Stimulated activated naive CD8-positive, alpha-beta T cell treated with anti-CD3 and anti-CD28 coated beads, Interleukin-15, Interleukin-2, amounts not matched to agents 100 ng/mL and 50 ng/mL, for 24 hours (primary cell): Measurements from ENCODE around the gene PAH.
"Not testable (repeated sequence)": the region's sequence is repeated elsewhere in the genome, so short reads cannot be mapped to it uniquely, and the experiment has no call there.

Experiments used
- H3K27ac Mint-ChIP-seq: one replicate; pipeline ENCODE4 v1.8.0; 2021; ENCODE audit warnings: mild to moderate bottlenecking, mixed read lengths
- H3K27me3 Mint-ChIP-seq: one replicate; pipeline ENCODE4 v1.8.0; 2021; ENCODE audit warnings: mixed read lengths
- H3K36me3 Mint-ChIP-seq: one replicate; pipeline ENCODE4 v1.8.0; 2021; ENCODE audit warnings: low read depth, mixed read lengths
- H3K4me1 Mint-ChIP-seq: one replicate; pipeline ENCODE4 v1.8.0; 2021; ENCODE audit warnings: low read depth, mixed read lengths
- H3K4me3 Mint-ChIP-seq: one replicate; pipeline ENCODE4 v1.8.0; 2021; ENCODE audit warnings: mild to moderate bottlenecking, mixed read lengths
- H3K9me3 Mint-ChIP-seq: one replicate; pipeline ENCODE4 v1.8.0; 2021; ENCODE audit warnings: mixed read lengths

The PAH gene

GRCh38 chr12:102848832-102849231 is 68.2 kb downstream of the PAH start:
- Mint-ChIP-seq H3K27me3 (peaks cover 15% of the 10 kb centered on the region), H3K4me1 (no peaks in the 10 kb centered on the region), H3K36me3 (no peaks in the 10 kb centered on the region), H3K4me3 (no peak overlapping the region), H3K9me3 (no peaks in the 10 kb centered on the region), H3K27ac (no peak overlapping the region)

DNA sequence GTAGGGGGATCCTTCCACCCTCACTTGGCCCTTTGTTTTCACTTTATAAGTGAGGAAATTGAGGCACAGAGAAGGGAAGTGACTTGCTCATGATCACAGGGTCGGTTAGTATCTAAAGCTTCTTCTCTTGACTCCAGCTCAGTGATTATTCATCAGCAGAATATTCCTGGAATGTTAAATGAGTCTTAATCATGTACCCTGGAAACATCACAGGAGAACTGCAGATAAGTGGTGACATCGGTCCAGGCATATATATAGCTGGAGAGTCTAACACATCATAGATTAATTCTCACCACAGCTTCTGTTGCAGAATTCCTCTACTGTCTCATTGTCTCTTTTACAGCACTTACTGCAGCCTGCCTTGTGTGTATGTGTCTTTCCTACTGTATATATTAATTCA is 69.9 kb downstream of the PAH start:
- H3K4me3 Mint-ChIP-seq: no peak overlapping the region
- H3K36me3 Mint-ChIP-seq: no peaks in the 10 kb centered on the region
- H3K4me1 Mint-ChIP-seq: no peaks in the 10 kb centered on the region
- no peak overlapping the region for H3K27ac Mint-ChIP-seq
- H3K27me3 Mint-ChIP-seq: peaks cover 20% of the 10 kb centered on the region
- H3K9me3 Mint-ChIP-seq: no peaks in the 10 kb centered on the region

DNA sequence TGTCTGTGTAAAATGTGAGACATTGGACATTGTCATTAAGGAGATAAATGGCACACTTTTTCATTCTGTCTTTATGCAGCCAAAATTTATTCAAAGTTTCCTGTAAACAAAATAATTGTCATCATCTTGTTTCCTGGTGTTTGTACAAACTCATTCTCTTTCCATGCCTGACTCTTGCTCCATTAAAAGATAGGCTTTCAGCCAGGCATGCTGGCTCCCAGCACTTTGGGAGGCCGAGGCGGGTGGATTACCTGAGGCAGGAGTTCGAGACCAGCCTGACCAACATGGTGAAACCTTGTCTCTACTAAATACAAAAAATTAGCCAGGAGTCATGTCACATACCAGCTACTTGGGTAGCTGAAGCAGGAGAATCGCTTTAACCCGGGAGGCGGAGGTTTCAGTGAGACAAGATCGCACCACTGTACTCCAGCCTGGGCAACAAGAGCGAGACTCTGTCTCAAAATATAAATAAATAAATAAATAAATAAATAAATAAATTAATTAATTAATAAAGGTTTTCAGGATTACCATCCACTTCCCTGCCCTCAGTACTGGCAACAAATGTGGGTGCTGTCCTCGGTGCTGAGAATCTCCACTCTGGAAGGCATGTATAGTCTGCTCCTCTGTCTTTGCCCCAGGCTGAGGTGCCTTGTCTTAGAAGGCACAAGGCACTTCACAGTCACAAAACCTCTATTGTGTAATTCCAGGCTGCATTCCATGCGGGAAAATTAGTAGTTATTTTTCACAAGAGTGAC is 83.2 kb downstream of the PAH start:
- H3K4me1 Mint-ChIP-seq: no peaks in the 10 kb centered on the region
- H3K27ac Mint-ChIP-seq: no peak overlapping the region
- no peaks in the 10 kb centered on the region for H3K36me3 Mint-ChIP-seq
- H3K27me3 Mint-ChIP-seq: no peaks in the 10 kb centered on the region
- H3K4me3 Mint-ChIP-seq: no peak overlapping the region
- H3K9me3 Mint-ChIP-seq: no peaks in the 10 kb centered on the region

- not testable (repeated sequence) for H3K4me3 Mint-ChIP-seq, H3K27me3 Mint-ChIP-seq, H3K27ac Mint-ChIP-seq, H3K4me1 Mint-ChIP-seq, H3K9me3 Mint-ChIP-seq, H3K36me3 Mint-ChIP-seq
Observed at GRCh38 chr12:102832826-102833225, 84.2 kb downstream of the PAH start.

DNA sequence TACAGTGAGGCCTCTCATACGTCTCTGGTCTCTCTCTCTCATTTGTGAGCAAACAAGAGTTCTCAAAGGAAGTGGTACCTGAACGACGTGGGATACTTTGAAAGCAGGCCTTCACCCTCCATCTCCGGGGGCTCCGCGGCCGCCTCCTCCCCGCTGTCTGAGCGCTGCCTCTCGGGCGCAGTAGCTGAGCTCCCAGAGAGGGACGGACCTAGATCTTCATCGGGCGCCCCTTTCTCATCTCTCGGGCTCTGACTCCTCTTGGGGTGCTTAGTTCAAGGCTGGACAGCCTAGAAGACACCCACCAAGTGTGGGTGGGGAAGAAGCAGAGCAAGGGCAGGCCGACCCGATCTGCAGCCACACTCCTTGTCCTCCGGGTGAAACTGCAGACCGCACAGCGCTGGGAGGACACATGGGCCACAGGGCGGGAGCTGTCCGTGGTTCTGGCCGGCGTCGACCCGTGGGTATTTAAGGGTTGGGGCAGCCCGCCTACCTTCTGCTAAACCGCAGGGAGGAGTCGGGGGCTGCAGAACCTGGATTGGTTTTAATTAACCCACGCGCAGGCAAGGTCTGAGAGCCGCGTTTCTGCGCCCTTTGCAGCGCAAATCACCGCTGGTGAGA is 92.7 kb downstream of the PAH start:
- no peaks in the 10 kb centered on the region for H3K4me1 Mint-ChIP-seq
- H3K27ac Mint-ChIP-seq: no peak overlapping the region
- no peak overlapping the region for H3K4me3 Mint-ChIP-seq
- H3K36me3 Mint-ChIP-seq: no peaks in the 10 kb centered on the region
- H3K27me3 Mint-ChIP-seq: peaks cover 31% of the 10 kb centered on the region
- H3K9me3 Mint-ChIP-seq: peaks cover 5% of the 10 kb centered on the region

GRCh38 chr12:102821149-102821548 is 95.9 kb downstream of the PAH start:
- Mint-ChIP-seq H3K4me1 (no peaks in the 10 kb centered on the region), H3K9me3 (peaks cover 4% of the 10 kb centered on the region), H3K27me3 (peaks cover 37% of the 10 kb centered on the region), H3K4me3 (no peak overlapping the region), H3K36me3 (no peaks in the 10 kb centered on the region), H3K27ac (no peak overlapping the region)

DNA sequence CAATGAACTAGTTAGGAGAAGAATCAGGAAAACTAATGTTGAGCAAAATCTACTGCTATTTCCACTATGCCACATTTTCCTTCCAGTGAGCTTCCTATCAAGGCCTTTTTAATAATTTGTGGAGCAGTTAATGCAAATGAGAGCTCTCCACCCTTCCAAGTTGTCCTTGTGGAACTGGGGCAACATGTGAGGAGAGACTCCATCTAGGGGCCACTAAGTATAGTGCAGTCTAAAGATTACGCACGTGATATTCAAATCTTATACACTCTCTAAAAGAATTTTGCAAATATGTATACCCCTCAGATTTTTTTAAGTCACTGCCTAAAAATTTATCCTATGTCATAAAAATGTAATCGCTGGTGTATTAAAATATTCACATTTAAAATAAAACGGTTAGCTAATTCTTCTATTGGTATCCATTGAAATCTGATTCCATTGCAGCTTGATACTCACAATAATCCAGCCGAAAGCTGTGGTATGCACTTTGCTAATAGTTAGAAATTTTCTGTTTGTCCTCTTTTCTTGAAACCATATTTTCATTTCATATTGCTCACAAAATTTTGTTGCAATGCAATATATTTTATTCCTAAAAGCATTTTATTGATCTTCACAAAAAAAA is 100.1 kb downstream of the PAH start:
- H3K9me3 Mint-ChIP-seq: no peaks in the 10 kb centered on the region
- H3K36me3 Mint-ChIP-seq: no peaks in the 10 kb centered on the region
- H3K4me1 Mint-ChIP-seq: no peaks in the 10 kb centered on the region
- no peak overlapping the region for H3K27ac Mint-ChIP-seq
- H3K27me3 Mint-ChIP-seq: peaks cover 28% of the 10 kb centered on the region
- H3K4me3 Mint-ChIP-seq: no peak overlapping the region

GRCh38 chr12:102814691-102815367 is 102.2 kb downstream of the PAH start:
- no peak overlapping the region for H3K4me3 Mint-ChIP-seq

GRCh38 chr12:102812344-102812743 is 104.7 kb downstream of the PAH start:
- no peaks in the 10 kb centered on the region for H3K36me3 Mint-ChIP-seq
- H3K27me3 Mint-ChIP-seq: peaks cover 24% of the 10 kb centered on the region
- no peaks in the 10 kb centered on the region for H3K4me1 Mint-ChIP-seq
- H3K9me3 Mint-ChIP-seq: no peaks in the 10 kb centered on the region
- H3K4me3 Mint-ChIP-seq: no peak overlapping the region
- no peak overlapping the region for H3K27ac Mint-ChIP-seq

More at GRCh38 chr12:102814691-102815367, 102.2 kb downstream of the PAH start:
- Mint-ChIP-seq H3K27ac (no peak overlapping the region), H3K27me3 (peaks cover 29% of the 10 kb centered on the region), H3K36me3 (no peaks in the 10 kb centered on the region), H3K9me3 (no peaks in the 10 kb centered on the region), H3K4me1 (no peaks in the 10 kb centered on the region)

- Mint-ChIP-seq H3K4me3 (no peak overlapping the region), H3K27me3 (peaks cover 20% of the 10 kb centered on the region), H3K36me3 (no peaks in the 10 kb centered on the region), H3K4me1 (no peaks in the 10 kb centered on the region), H3K27ac (no peak overlapping the region), H3K9me3 (no peaks in the 10 kb centered on the region)
Observed at GRCh38 chr12:102811110-102811737, 105.8 kb downstream of the PAH start.

DNA sequence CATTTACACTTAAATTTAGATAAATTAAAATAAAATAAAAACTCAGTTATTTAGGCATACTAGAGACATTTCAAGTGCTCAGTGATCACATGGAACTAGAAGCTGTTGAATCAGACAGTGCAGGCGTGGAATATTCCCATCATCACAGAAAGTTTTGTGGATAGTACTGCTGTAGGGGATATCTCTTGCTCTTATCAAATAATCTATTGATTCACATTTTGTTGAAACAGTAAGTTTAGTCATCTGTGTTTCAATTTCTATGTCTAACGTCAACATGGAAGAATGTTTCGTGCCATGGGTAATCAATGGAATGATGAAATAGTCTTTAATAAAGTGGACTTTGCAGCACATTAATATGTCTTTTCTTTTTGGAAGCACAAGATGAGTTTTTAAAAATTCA is 108.6 kb downstream of the PAH start:
- Mint-ChIP-seq H3K9me3 (no peaks in the 10 kb centered on the region), H3K4me1 (no peaks in the 10 kb centered on the region), H3K27ac (no peak overlapping the region), H3K36me3 (no peaks in the 10 kb centered on the region), H3K27me3 (peaks cover 12% of the 10 kb centered on the region), H3K4me3 (no peak overlapping the region)

DNA sequence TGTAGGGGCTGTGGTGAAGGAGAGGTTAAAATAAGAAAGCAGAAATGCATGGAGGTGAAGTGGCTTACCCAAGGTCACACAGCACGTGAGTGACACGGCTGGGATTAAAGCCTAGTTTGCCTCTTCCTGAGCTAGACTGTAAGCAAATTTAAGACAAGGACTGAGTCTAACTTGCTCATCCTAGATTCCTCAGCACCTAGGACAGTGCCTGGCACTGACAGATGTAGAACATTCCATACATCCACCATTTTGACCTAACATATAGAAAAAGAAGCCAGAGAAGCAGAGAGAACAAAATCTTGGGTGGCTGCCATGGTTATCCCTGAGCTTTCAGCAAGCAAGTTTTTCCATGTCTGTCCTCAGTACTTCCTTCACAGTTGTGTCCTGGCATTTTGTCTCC is 110.5 kb downstream of the PAH start:
- Mint-ChIP-seq H3K4me1 (no peaks in the 10 kb centered on the region), H3K27ac (no peak overlapping the region), H3K36me3 (no peaks in the 10 kb centered on the region), H3K4me3 (no peak overlapping the region), H3K9me3 (no peaks in the 10 kb centered on the region), H3K27me3 (peaks cover 7% of the 10 kb centered on the region)

DNA sequence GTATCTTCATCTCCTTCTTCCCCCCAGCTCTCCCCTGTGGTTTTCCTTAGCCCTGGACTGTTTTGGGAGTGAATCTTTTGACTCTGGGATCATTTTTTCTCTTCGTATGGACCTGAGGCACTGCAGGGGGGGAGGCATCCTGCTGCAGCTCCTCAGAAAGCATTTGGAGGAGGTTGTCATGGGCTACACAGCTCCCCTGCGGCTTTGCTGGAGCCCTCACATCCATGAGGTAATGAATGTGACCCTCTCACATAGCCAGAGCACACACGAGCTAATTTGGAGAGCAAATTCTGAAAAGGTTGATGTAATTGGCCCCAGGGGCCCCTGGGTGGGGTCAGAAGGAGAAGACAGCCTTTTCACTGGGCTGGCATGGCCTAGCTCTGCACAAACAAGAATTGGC is 110.9 kb downstream of the PAH start:
- no peak overlapping the region for H3K4me3 Mint-ChIP-seq
- no peaks in the 10 kb centered on the region for H3K36me3 Mint-ChIP-seq
- no peak overlapping the region for H3K27ac Mint-ChIP-seq
- no peaks in the 10 kb centered on the region for H3K4me1 Mint-ChIP-seq
- no peaks in the 10 kb centered on the region for H3K9me3 Mint-ChIP-seq
- H3K27me3 Mint-ChIP-seq: peaks cover 4% of the 10 kb centered on the region

DNA sequence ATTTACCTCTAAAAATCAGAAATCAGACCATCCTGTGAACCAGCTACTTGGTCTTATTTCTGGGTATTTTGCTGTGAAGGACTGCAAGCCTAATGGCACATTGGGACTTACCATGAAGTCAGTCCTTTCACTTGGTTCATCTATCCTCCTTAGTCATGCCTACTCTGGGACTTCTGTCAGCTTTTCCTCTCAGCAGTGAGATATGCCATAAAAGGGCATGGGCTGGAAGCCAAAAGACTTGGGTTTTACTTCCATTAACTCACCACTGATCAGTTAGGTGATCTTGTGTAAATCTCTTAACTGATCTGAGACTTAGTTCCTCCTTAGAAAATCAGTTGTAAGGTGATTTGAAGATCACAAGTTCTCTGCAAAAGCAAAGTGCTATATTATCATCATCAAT is 116.5 kb downstream of the PAH start:
- Mint-ChIP-seq H3K36me3 (no peaks in the 10 kb centered on the region), H3K27me3 (peaks cover 2% of the 10 kb centered on the region), H3K4me1 (no peaks in the 10 kb centered on the region), H3K4me3 (no peak overlapping the region), H3K27ac (no peak overlapping the region), H3K9me3 (no peaks in the 10 kb centered on the region)

DNA sequence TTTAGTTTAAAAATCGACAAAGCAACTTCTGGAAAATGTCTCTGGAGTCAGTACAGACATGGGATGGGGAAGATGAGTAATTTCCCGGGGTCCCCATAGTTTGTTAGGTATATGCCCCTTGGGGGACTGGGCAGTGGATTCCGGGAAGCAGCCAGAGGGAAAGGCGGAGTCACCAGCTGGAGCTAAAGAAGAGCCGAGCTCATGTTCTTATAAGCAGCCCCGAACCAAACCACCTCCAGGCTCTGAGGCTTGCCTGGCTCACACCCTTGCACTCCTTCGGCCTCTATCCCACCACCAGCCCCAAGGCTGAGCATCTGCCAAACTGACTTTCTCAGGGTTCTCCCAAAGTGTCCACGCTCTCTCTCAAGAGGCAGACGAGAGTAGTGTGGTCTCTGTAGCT is 117.8 kb downstream of the PAH start:
- Mint-ChIP-seq H3K27me3 (no peaks in the 10 kb centered on the region), H3K27ac (no peak overlapping the region), H3K4me1 (no peaks in the 10 kb centered on the region), H3K36me3 (no peaks in the 10 kb centered on the region), H3K4me3 (no peak overlapping the region), H3K9me3 (no peaks in the 10 kb centered on the region)
